Activated T-cell treated with anti-CD3 and anti-CD28 coated beads for 1 hour (primary cell): Measurements from ENCODE around the gene DMD.

Source experiments
- DNase-seq: peaks from one replicate; pipeline ENCODE4 v3.0.0-alpha.2; 2020; ENCODE audit warnings: low read depth

DMD gene

GRCh38 chrX:31706466-31706865 is 1504.9 kb downstream of the DMD start:
- no peak for DNase-seq

DNA sequence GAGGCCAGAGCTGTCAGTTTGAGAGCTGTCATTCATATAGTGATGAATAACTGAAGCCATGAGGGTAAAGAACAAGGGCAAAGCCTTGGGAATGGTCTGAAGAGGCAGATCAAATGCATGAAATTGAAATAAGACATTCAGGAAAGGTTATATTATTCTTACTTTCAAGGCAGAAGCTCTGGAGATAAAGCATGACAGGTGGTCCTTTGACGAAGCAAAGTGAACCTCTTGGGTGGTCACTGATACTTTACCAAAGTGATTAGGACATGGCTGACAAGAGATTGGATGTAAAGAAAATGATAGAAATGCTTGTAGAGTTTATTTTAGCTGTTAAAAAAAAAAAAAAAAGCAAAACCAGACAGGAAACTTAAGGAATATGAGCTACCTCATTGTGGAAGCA is 1505.5 kb downstream of the DMD start:
- no peak for DNase-seq

- DNase-seq, result no peak
These were observed 1506.4 kb downstream of the DMD start for GRCh38 chrX:31704938-31705337.

DNA sequence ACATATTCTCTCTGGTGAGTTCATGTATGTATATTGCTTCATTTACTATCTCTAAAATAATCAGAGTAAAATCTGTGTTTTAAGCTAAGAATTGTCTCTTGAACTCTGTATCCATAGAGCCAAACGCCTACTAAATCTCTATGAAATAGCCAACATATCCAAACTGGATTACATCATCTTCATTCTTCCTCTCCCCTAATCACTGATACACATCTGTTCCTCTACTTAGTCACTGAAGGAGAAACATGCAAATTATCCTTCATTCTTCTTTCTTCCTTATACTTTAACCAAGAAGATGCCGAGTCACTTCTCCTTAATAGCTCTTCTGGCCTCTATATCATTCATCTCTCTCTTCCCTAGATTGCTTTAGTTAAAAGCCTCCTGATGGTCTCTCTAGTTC is 1509.1 kb downstream of the DMD start:
- no peak for DNase-seq

DNA sequence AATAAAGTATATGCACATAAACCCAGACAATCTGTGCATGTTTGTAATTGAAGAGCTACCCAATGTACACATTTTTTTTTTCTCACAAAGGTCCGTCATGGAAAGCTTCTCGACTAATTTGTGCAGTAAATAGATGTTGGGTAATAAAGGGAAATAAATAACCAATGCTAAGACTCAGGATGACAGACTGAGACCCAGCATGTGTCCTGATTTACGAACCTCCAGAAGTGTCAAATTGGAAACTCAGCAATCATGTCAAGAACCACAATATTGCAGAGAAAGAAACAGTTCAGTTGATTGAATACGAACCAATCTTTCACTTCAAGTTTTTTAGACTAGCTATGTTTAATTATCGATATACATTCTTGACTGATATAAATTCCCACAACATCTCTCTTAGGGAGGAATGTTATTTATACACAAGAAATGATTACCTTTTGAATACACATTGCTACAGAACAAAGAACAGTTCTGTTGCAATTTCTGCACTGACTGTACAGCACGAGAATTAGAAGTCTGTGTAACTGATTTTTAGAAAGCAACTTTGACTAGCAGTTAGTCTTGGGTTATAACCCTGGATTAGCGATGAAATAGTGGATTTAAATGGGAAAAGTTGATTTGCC is 1513.9 kb downstream of the DMD start:
- no peak for DNase-seq

DNA sequence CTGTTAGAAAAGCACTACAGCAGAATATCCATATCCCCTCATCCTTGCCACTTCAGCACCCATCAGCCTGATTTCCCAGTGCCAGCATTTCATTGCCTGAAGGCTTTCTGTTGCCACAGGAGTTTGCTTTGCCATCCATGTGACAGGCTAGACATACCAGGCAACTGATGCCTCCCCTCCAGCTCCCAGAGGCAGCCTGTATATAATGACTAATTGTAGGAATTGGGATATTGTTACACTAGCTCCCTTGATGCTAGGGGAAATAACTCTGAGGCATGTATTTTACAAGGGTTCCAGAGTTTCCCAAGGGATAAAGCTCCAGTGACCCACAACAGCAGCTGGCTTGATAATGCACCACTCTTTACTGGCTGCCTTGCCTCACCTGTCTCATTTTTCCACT is 1531.5 kb downstream of the DMD start:
- DNase-seq, result no peak

- DNase-seq, result no peak
These were observed 1541.1 kb downstream of the DMD start for GRCh38 chrX:31670245-31670644.

- DNase-seq, result no peak
These were observed 1545.9 kb downstream of the DMD start for GRCh38 chrX:31665454-31665853.

- DNase-seq, result no peak
These were observed 1548.2 kb downstream of the DMD start for GRCh38 chrX:31663172-31663571.

- DNase-seq, result no peak
These were observed 1550.0 kb downstream of the DMD start for GRCh38 chrX:31661280-31661810.

- no peak for DNase-seq
These were observed 1553.0 kb downstream of the DMD start for GRCh38 chrX:31658360-31658759.

DNA sequence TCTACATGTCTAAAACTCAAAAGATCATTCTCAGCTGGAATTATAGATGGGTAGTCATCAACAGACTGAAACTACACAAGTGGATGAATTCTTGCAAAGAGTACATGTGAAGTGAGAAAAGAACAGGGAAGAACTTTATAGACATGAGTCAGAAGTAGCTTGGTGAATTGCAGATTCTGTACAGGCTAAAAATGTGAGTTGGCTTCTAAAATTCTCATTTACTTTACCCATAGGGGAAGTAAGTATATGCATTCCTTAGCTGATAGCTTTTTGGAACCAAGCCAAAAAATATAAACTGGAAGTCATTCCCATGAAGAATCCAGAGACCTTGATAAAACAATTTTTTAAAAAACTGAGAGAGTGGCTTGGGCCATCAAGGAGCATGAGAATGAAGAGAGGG is 1555.3 kb downstream of the DMD start:
- DNase-seq, result no peak

- no peak for DNase-seq
These were observed 1557.9 kb downstream of the DMD start for GRCh38 chrX:31653422-31653821.

DNA sequence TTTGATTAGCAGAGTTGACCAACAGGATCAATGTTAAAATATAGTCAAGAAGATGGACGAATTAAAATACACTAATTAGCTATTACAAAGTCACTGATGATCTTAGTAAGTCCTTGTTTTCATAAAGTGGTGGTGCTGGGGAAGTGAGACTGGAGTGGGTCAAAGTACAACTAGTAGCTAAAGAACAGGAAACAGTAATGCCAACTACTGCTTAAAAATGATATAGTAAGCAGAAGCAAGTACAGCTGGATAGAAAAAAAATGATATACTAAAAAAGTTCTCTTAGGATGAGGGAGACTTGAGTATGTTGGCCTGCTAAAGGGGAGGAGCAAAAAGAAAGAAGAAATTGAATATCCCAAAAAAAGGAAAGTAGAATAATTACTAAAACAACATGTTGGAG is 1558.7 kb downstream of the DMD start:
- DNase-seq, result no peak

- DNase-seq, result no peak
These were observed 1562.1 kb downstream of the DMD start for GRCh38 chrX:31649201-31649600.

- no peak for DNase-seq
These were observed 1578.0 kb downstream of the DMD start for GRCh38 chrX:31633349-31633748.

DNA sequence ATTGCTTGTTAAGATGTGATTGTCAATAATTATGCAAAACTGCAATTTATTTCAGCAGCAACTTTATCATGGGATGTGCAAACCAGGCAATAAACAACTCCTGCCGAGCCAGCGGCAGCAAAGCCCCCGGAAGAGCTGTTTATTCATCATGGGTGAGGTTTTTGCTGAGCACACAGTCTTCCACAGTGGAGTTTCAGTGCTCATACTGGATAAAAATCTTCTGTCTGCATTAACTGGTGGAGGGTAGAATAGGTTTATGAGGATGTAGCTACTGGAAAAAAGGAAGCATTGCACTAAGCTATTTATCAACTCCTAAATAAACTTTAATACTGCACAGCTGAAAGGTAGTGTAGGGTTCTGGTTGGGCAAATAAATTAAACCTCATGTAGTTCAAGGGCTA is 1582.2 kb downstream of the DMD start:
- no peak for DNase-seq

GRCh38 chrX:31609130-31609529 is 1602.2 kb downstream of the DMD start:
- DNase-seq, result no peak

GRCh38 chrX:31608638-31609037 is 1602.7 kb downstream of the DMD start:
- no peak for DNase-seq

GRCh38 chrX:31606771-31607170 is 1604.6 kb downstream of the DMD start:
- DNase-seq, result no peak

DNA sequence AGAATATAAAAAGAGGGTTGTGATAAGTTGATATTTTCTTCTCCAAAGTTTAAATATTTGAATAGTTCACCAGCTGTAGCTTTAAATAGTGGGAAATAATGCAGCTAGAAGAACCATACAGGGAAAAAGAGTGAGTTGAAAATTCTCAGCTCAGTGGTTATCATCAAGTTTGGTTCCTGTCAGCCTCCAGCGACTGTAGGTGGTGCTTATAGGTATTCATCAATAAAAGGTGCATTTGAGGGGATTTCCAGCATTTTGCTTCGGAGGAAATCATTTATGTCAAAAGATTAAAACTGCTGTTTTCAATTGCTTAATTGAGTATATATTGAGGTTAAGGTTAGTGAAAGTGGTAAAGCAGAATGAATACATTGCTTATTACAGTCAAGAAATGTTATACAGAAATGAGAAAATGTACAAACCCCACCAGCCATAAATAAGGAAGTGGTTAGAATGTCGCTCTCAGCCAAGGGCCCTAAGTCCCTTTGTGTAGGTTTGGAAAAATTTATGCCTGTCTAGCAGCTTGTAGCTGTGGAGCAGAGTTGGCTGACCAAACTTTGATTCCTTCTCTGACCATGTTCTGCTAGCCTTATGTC is 1606.6 kb downstream of the DMD start:
- DNase-seq, result no peak

GRCh38 chrX:31603411-31604120 is 1607.8 kb downstream of the DMD start:
- DNase-seq, result no peak

DNA sequence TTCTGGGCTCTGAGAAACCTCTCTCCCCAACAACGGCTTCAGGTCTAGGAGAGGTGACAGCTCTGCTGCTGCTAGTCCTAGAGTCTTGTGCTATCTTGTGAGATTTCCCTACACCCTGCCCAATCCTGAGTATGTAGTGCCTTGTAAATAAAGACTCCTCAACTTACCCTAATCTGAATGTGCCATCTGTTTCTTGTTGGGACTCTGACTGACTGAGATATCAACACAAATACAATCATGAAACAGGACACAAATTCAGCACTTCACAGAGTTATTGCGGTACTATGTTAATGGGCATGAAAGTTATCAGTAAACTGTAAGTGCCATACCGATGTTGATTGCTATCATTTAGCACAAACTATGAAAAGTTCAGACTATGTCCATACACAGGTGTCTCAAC is 1610.5 kb downstream of the DMD start:
- no peak for DNase-seq
